Activated T-helper 1 cell treated with anti-CD3 and anti-CD28 coated beads, Interleukin-12 subunit alpha, Interleukin-12 subunit beta, Interleukin-2, Interleukin-4 antibody, amounts not matched to agents 30 ng/mL and 10 ng/mL and 1 ng/mL, durations not matched to agents 14 hours and 24 hours and 36 hours (primary cell): ENCODE results near the gene NOP56. TPM values are rescaled to one million over a fixed set of nuclear protein-coding genes. Genes with fewer than 3 reads are reported as not detected.
"Not testable (repeated sequence)": the region's sequence is repeated elsewhere in the genome, so short reads cannot be mapped to it uniquely, and the experiment has no call there.

Experiments
- DNase-seq: peaks from one replicate; pipeline ENCODE4 v3.0.0; 2021; ENCODE audit warnings: low spot score
- H3K27ac Mint-ChIP-seq: one replicate; pipeline ENCODE4 v1.8.0; 2021; ENCODE audit warnings: mild to moderate bottlenecking, mixed read lengths
- H3K27me3 Mint-ChIP-seq: one replicate; pipeline ENCODE4 v1.8.0; 2022; ENCODE audit warnings: mild to moderate bottlenecking, moderate library complexity, mixed read lengths; ENCODE audit not compliant: insufficient read depth
- H3K36me3 Mint-ChIP-seq: one replicate; pipeline ENCODE4 v1.8.0; 2021; ENCODE audit warnings: low read depth, mixed read lengths
- H3K4me1 Mint-ChIP-seq: one replicate; pipeline ENCODE4 v1.8.0; 2021; ENCODE audit warnings: low read depth, mixed read lengths
- H3K4me3 Mint-ChIP-seq: one replicate; pipeline ENCODE4 v1.8.0; 2021; ENCODE audit warnings: mild to moderate bottlenecking, moderate library complexity, mixed read lengths
- H3K9me3 Mint-ChIP-seq: one replicate; pipeline ENCODE4 v1.8.0; 2021; ENCODE audit warnings: mixed read lengths
- intact Hi-C: fragments of 100-400 bp; cut with micrococcal nuclease; formaldehyde crosslinking; loops from one replicate; pipeline ENCODE4 v1.15.1; 2024
- total RNA-seq: library from RNA; stranded (reverse); gene quantifications from 2 replicates; pipeline ENCODE4 v1.2.3, GENCODE V29; 2022

The NOP56 gene
- total RNA-seq, 1 donor from 2014 or later: 897 TPM

- Mint-ChIP-seq H3K27me3 (peaks cover 5% of the 10 kb centered on the region), H3K4me3 (no peak overlapping the region), H3K9me3 (no peaks in the 10 kb centered on the region), H3K4me1 (no peaks in the 10 kb centered on the region), H3K36me3 (no peaks in the 10 kb centered on the region), H3K27ac (no peak overlapping the region)
- no peak for DNase-seq
- intact Hi-C loops: no loop called here
Observed at GRCh38 chr20:2672446-2672845, 20.0 kb downstream of the NOP56 start.

DNA sequence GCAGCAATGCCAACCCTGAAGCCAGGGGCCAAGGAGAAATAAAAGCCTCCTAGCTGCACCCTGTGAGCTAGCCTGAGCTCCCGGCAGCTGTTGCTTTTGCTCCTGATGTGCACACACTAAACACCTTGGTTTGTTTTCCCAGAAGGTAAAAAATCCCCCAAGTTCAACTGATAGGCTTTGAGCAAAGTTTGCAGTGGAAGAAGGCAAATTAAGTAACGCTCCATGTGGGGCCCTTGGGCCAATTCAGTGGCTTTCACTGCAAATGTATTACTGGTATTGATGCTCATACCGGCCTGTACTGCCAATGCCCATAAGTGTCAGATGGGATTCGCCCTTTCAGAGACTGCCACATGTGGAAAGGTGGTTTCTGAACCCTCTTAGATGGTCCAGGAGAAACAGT, 21.0 kb downstream of the NOP56 start:
- H3K4me3 Mint-ChIP-seq: no peak overlapping the region
- H3K4me1 Mint-ChIP-seq: no peaks in the 10 kb centered on the region
- no peak overlapping the region for H3K27ac Mint-ChIP-seq
- intact Hi-C loops: no loop called here
- peaks cover 5% of the 10 kb centered on the region for H3K27me3 Mint-ChIP-seq
- no peaks in the 10 kb centered on the region for H3K36me3 Mint-ChIP-seq
- no peaks in the 10 kb centered on the region for H3K9me3 Mint-ChIP-seq
- DNase-seq: no peak

DNA sequence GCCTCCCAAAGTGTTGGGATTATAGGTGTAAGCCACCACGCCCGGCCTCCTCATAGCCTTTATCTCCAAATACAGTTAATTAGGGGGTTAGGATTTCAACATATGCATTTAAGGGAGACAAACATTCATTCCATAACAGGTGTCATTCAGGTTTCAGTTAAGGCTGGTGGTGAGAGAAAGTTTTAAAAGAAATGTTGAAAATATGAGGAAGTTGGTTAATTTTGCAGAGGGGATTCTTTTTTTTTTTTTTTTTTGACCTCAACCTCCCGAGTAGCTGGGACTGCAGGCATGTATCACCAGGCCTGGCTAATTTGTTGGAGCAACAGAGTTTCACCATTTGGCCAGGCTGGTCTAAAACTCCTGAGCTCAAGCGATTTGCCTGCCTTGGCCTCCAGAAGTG, 27.6 kb downstream of the NOP56 start:
- peaks cover 20% of the 10 kb centered on the region for H3K27me3 Mint-ChIP-seq
- H3K27ac Mint-ChIP-seq: no peak overlapping the region
- H3K4me1 Mint-ChIP-seq: peaks cover 3% of the 10 kb centered on the region
- H3K4me3 Mint-ChIP-seq: no peak overlapping the region
- intact Hi-C loops: no loop called here
- H3K36me3 Mint-ChIP-seq: no peaks in the 10 kb centered on the region
- no peak for DNase-seq
- no peaks in the 10 kb centered on the region for H3K9me3 Mint-ChIP-seq

GRCh38 chr20:2682040-2682439, 29.6 kb downstream of the NOP56 start:
- H3K4me1 Mint-ChIP-seq, H3K9me3 Mint-ChIP-seq, DNase-seq, intact Hi-C loops, H3K36me3 Mint-ChIP-seq, H3K4me3 Mint-ChIP-seq, H3K27ac Mint-ChIP-seq: not testable (repeated sequence)
- peaks cover 20% of the 10 kb centered on the region for H3K27me3 Mint-ChIP-seq

DNA sequence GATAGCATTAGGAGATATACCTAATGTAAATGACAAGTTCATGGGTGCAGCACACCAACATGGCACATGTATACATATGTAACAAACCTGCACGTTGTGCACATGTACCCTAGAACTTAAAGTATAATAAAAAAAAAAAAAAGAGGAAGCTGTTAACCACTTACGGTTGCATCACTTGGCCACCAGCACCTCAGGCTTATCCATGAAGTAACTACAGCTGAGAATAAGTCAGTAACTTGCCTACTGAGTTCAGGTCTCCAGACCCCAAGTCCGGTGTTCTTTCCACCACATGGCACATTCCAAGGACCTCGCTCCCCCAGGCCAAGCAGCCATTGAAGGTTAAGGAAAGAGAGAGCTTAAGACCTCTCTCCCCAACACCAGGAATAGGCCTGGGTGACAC, 32.4 kb downstream of the NOP56 start:
- not testable (repeated sequence) for H3K27ac Mint-ChIP-seq, H3K36me3 Mint-ChIP-seq, DNase-seq, H3K9me3 Mint-ChIP-seq, H3K4me3 Mint-ChIP-seq
- intact Hi-C loops: loop anchor here (5.0 kb wide), 1 partner anchor 302 kb away; no protein-coding TSS in a partner anchor
- peaks cover 22% of the 10 kb centered on the region for H3K4me1 Mint-ChIP-seq
- peaks cover 19% of the 10 kb centered on the region for H3K27me3 Mint-ChIP-seq

DNA sequence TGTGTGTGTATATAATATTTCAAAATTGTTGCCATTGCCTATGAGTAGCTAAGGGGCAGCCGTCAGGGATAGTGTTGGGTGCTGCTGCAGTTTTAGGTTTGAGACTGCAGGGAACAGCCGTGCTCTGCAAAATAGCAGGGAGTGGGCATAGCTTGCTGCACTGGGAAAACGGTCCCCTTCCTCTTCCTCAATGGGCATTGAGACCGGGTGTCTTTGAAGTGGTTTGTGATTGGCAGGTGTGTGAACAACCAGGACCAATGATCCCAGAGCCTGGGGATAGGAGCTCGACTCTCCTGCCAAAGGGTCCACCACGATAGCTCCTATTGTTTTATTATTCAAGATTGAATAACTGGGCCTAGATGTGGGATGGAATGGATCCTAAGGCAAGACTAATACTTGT, 35.1 kb downstream of the NOP56 start:
- peaks cover 4% of the 10 kb centered on the region for H3K36me3 Mint-ChIP-seq
- H3K4me3 Mint-ChIP-seq: no peak overlapping the region
- no peak overlapping the region for H3K27ac Mint-ChIP-seq
- H3K4me1 Mint-ChIP-seq: peaks cover 34% of the 10 kb centered on the region
- peaks cover 18% of the 10 kb centered on the region for H3K27me3 Mint-ChIP-seq
- no peak for DNase-seq
- H3K9me3 Mint-ChIP-seq: no peaks in the 10 kb centered on the region
- intact Hi-C loops: loop anchor here (5.0 kb wide), 1 partner anchor 300 kb away; no protein-coding TSS in a partner anchor

- intact Hi-C loops: loop anchor here (1.0 to 5.0 kb wide), 7 partner anchors 36 to 313 kb away; partner anchors contain the start of genes NOP56 and PTPRA
Observed at GRCh38 chr20:2688041-2688591, 35.7 kb downstream of the NOP56 start.

GRCh38 chr20:2690213-2690612, 37.8 kb downstream of the NOP56 start:
- Mint-ChIP-seq H3K4me1 (peaks cover 35% of the 10 kb centered on the region), H3K9me3 (no peaks in the 10 kb centered on the region), H3K4me3 (no peak overlapping the region), H3K27me3 (peaks cover 23% of the 10 kb centered on the region), H3K36me3 (peaks cover 7% of the 10 kb centered on the region), H3K27ac (no peak overlapping the region)
- intact Hi-C loops: no loop called here
- DNase-seq: no peak

More at GRCh38 chr20:2688041-2688591, 35.7 kb downstream of the NOP56 start:
- Mint-ChIP-seq H3K4me3 (peak overlapping the region; percentile 16), H3K36me3 (peaks cover 4% of the 10 kb centered on the region), H3K27ac (peak overlapping the region; percentile 77), H3K9me3 (no peaks in the 10 kb centered on the region), H3K27me3 (peaks cover 13% of the 10 kb centered on the region), H3K4me1 (peaks cover 34% of the 10 kb centered on the region)
- DNase-seq: peak; percentile 76

GRCh38 chr20:2690718-2691117, 38.3 kb downstream of the NOP56 start:
- peak overlapping the region; percentile 57 for H3K27ac Mint-ChIP-seq
- no peak for DNase-seq
- H3K36me3 Mint-ChIP-seq: peaks cover 7% of the 10 kb centered on the region
- peak overlapping the region; percentile 91 for H3K4me3 Mint-ChIP-seq
- intact Hi-C loops: no loop called here
- peaks cover 27% of the 10 kb centered on the region for H3K27me3 Mint-ChIP-seq
- H3K9me3 Mint-ChIP-seq: no peaks in the 10 kb centered on the region
- H3K4me1 Mint-ChIP-seq: peaks cover 35% of the 10 kb centered on the region

DNA sequence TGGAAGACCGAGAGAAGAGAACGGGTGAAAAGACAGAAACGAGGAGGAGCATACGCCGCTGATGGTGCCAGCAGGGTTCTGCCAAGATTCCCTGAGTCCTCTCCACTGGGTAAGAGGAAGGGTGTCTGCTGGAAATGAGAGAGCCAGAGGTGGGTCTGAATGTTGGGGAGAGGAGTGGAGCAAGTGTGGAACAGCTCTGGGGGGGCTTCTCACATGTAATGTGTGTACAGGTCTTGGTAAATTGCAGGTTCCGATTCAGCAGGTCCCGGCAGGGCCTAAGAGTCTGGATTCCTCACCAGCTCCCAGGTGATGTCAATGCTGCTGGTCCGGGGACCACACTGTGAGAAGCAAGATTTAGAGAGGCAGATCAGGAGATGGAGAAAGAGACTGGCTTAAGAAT, 38.7 kb downstream of the NOP56 start:
- no peaks in the 10 kb centered on the region for H3K9me3 Mint-ChIP-seq

DNA sequence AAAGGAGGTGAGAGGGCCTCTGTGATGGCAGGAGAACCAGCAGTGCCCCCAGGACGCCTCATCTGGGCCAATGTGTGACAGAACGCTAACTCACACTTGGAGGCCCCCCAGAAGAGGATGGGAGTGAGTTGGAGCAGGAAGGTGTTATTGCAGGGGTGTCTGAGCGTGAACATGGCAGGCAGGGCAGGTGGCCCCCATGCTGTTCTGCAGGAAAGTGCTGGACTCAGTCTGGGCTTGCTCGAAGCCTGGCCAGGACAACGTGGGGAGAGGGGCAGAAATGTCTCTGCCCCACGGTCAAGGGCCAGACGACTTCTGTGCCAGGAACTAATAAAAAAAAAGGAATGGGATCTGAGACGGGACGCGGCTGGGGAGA, 39.2 kb downstream of the NOP56 start:
- Mint-ChIP-seq H3K9me3 (no peaks in the 10 kb centered on the region), H3K27ac (peak overlapping the region; percentile 83), H3K4me3 (peak overlapping the region; percentile 91), H3K27me3 (peaks cover 34% of the 10 kb centered on the region), H3K36me3 (peaks cover 7% of the 10 kb centered on the region), H3K4me1 (peaks cover 35% of the 10 kb centered on the region)
- DNase-seq: no peak
- intact Hi-C loops: no loop called here

More for the DNA sequence above, 38.7 kb downstream of the NOP56 start:
- intact Hi-C loops: no loop called here
- DNase-seq: no peak
- Mint-ChIP-seq H3K36me3 (peaks cover 7% of the 10 kb centered on the region), H3K4me1 (peaks cover 35% of the 10 kb centered on the region), H3K27ac (peak overlapping the region; percentile 83), H3K4me3 (peak overlapping the region; percentile 91), H3K27me3 (peaks cover 31% of the 10 kb centered on the region)

DNA sequence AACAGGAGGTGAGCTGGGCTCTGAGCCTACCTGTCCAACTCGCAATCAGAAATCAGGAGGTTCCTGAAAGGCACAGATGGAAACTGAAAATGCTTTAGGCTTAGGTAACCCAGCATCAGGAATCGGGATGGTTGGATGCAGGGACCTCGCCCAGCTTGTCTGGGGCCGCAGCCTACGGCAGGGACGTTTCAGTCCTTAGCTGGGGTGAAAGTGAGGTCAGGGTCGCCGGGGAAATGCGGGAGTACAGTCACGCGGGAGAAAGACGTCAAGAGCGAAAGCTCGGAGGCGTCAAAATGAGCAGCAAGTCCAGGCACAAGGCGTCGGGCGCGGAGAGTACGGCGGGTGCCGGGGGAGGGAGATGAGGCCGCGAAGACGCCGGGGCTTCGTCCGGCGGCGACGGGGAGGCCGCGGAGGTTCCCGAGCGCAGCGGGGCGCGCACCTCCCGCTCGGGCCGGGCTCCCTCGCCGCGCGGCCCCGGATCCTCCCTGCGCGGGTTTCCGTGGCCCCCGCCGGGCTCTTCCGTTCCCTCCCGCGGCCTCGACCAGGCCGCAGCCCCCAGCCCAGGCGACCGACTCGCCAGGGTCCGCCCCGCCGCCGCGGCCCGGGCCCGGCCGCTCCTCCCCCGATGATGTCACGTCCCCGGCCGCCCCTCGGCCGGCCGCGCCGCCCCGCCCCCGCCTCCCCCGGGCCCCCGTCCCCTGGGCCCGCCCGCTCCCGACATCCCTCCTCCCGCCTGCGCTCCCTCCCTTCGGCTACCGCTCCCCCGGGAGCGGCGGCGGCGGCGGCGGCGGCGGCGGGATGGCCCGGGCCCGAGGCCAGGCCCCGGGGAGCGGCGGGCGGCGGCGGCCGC, 39.8 kb downstream of the NOP56 start, which contains the start of gene EBF4:
Gene EBF4, plus strand, starts transcription at position 745 of the 850 bp plus-strand sequence. CDS start 866 bp downstream, outside the sequence.
- intact Hi-C loops: no loop called here
- Mint-ChIP-seq H3K36me3 (peaks cover 7% of the 10 kb centered on the region), H3K4me1 (peaks cover 35% of the 10 kb centered on the region), H3K27me3 (peaks cover 36% of the 10 kb centered on the region), H3K4me3 (peak within 1 kb of the TSS; percentile 91), H3K27ac (peak within 1 kb of the TSS; percentile 83), H3K9me3 (no peaks in the 10 kb centered on the region)
- DNase-seq: no peak

DNA sequence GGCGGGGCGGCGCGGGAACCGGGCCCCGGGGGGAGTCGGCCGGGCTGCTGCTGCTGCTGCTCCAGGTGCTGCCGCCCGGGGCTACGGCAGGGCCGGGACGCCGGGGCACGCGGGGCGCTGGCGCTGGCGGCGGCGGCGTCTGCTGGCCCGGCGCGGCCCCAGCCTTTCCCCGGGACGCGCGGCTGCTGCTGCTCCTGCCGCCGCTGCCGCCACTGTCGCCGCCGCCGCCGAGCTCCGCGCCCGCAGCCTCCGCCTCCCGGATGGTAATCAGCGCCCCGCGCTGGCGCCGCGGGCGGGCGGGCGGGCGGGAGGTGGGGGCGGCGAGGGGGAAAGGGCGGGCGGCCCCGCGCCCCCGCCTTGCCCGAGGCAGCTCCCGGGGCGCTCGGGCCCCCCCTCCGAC, 40.5 kb downstream of the NOP56 start:
- Mint-ChIP-seq H3K9me3 (no peaks in the 10 kb centered on the region), H3K4me1 (peaks cover 29% of the 10 kb centered on the region), H3K27me3 (peaks cover 36% of the 10 kb centered on the region), H3K36me3 (peaks cover 7% of the 10 kb centered on the region), H3K4me3 (no peak overlapping the region), H3K27ac (no peak overlapping the region)
- no peak for DNase-seq
- intact Hi-C loops: loop anchor here (1.0 kb wide), 1 partner anchor 48 kb away; no protein-coding TSS in a partner anchor
